Stimulated activated CD8-positive, alpha-beta memory T cell treated with anti-CD3 and anti-CD28 coated beads, Interleukin-12 subunit alpha, Interleukin-12 subunit beta, amount 100 ng/mL, for 1 hour (primary cell): ENCODE results near the gene INTS1.

ENCODE experiments used
- DNase-seq: peaks from one replicate; pipeline ENCODE4 v3.0.0-alpha.2; 2020; ENCODE audit warnings: low read depth

Gene INTS1

GRCh38 chr7:1503816-1504775 is at the start of gene INTS1:
INTS1 (minus strand) TSS chr7:1504389; CDS start chr7:1503960, 429 bp downstream.
- peak; percentile 81 for DNase-seq

- no peak for DNase-seq
These were observed 49.5 kb upstream of the INTS1 start for GRCh38 chr7:1553512-1554210.

- no peak for DNase-seq
These were observed 48.0 kb upstream of the INTS1 start for GRCh38 chr7:1552200-1552599.

- DNase-seq: no peak
These were observed 46.6 kb upstream of the INTS1 start for GRCh38 chr7:1550846-1551155.

- no peak for DNase-seq
These were observed 46.0 kb upstream of the INTS1 start for GRCh38 chr7:1550005-1550845.

- DNase-seq: no peak
These were observed 45.3 kb upstream of the INTS1 start for GRCh38 chr7:1549357-1550004.

GRCh38 chr7:1548944-1549343 is 44.8 kb upstream of the INTS1 start:
- no peak for DNase-seq

- no peak for DNase-seq
These were observed 44.2 kb upstream of the INTS1 start for GRCh38 chr7:1548438-1548831.

GRCh38 chr7:1547777-1548437 is 43.7 kb upstream of the INTS1 start:
- no peak for DNase-seq

GRCh38 chr7:1546909-1547776 is 43.0 kb upstream of the INTS1 start:
- no peak for DNase-seq

GRCh38 chr7:1546274-1546908 is 42.2 kb upstream of the INTS1 start:
- DNase-seq: no peak

- DNase-seq: no peak
These were observed 41.4 kb upstream of the INTS1 start for GRCh38 chr7:1545417-1546246.

GRCh38 chr7:1544896-1545416 is 40.8 kb upstream of the INTS1 start:
- DNase-seq: no peak

- no peak for DNase-seq
These were observed 40.1 kb upstream of the INTS1 start for GRCh38 chr7:1544178-1544895.

GRCh38 chr7:1543826-1544177 is 39.6 kb upstream of the INTS1 start:
- DNase-seq: no peak

GRCh38 chr7:1542841-1543747 is 38.9 kb upstream of the INTS1 start:
- no peak for DNase-seq

GRCh38 chr7:1542329-1542728 is 38.1 kb upstream of the INTS1 start:
- no peak for DNase-seq
